GM18508 (cell line): ENCODE measurements around the gene SWI5.
"Not testable (repeated sequence)": the region's sequence is repeated elsewhere in the genome, so short reads cannot be mapped to it uniquely, and the experiment has no call there.

Experiments used
- ATAC-seq: cut with Tn5 transposase; IDR thresholded peaks from one replicate; pipeline ENCODE4 v1.9.1; 2021; ENCODE audit warnings: moderate number of reproducible peaks; ENCODE audit not compliant: insufficient read depth, unreplicated experiment

The SWI5 gene

DNA sequence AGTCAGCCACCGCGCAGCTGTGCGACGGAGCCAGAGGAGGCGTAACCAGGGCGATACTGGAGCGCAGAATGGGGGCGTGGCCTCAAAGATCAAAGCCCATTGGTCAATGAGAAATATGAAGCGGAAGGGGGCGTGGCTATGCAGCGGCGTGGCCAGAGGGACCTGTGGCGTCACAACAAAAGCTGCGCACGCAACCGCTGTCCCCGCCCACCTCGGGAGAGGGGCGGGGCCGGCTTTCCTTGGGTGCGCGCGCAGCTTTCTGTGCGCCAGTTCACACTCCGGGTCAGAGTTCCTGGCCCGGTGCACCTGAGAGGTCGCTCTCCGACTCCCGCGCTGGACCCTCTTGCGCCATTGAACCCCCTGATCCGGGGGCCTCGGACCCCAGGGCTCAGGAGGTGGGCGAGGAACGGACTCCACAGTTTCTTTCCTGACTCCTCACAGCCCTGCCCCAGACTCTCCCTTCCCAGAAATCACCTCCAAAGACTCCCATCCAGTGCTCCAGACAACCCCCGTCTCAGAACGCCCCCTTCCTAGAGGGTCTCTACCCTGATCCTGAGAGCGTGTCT, at the start of gene SWI5:
Gene SWI5 (plus strand): TSS at position 269 of the 566 bp plus-strand sequence.
- ATAC-seq: peak; percentile 79

GRCh38 chr9:128226412-128226801, 49.7 kb upstream of the SWI5 start:
- no peak for ATAC-seq

DNA sequence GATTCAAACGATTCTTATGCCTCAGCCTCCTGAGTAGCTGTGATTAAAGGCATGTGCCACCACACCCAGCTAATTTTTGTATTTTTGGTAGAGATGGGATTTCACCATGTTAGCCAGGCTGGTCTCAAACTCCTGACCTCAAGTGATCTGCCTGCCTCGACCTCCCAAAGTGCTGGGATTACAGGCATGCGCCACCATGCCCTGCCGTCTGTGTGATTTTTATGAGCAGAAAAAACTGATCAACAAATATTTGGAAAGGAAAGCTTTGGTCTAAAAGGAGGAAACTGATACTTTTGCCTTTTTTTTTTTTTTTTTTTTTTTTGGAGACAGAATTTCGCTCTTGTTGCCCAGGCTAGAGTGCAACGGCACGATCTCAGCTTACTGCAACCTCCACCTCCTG, 45.2 kb upstream of the SWI5 start:
- ATAC-seq: not testable (repeated sequence)

GRCh38 chr9:128231638-128232527, 44.2 kb upstream of the SWI5 start:
- no peak for ATAC-seq

- no peak for ATAC-seq
Observed at GRCh38 chr9:128232528-128233428, 43.3 kb upstream of the SWI5 start.

- no peak for ATAC-seq
Observed at GRCh38 chr9:128233817-128234406, 42.2 kb upstream of the SWI5 start.

DNA sequence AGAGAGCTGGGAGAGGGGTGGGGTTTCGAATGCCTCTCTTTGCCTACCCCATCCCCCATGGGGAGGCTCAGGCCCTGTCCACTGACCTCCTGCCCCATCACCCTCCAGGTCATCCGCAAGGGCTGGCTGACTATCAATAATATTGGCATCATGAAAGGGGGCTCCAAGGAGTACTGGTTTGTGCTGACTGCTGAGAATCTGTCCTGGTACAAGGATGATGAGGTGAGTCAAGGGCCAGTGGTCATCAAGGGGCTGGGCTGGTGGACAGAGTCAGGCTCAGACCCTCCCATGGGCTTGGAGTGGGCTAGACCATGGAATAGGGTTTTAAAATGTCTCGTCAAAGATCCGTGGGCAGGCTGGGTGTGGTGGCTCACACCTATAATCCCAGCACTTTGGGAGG, 34.0 kb upstream of the SWI5 start:
- no peak for ATAC-seq

DNA sequence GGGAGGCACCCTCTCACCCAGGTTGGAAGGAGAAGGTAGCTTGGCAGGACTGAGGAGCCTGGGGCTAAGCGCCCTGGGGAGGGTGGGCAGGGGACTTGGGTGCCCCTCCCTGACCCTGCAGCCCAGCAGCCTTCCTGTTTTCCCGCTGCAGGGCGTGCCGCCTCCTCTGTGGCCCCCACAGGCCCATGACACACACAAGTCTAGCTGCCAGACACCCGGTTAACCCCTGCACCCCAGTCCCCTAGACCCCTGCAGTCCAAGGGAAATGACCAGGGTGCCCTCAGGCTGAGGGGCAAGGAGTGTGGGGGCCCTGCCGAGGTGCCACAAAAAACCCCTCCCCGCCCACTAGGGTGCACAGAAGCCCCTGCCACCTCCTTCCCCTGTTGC, 33.3 kb upstream of the SWI5 start:
- ATAC-seq: no peak

DNA sequence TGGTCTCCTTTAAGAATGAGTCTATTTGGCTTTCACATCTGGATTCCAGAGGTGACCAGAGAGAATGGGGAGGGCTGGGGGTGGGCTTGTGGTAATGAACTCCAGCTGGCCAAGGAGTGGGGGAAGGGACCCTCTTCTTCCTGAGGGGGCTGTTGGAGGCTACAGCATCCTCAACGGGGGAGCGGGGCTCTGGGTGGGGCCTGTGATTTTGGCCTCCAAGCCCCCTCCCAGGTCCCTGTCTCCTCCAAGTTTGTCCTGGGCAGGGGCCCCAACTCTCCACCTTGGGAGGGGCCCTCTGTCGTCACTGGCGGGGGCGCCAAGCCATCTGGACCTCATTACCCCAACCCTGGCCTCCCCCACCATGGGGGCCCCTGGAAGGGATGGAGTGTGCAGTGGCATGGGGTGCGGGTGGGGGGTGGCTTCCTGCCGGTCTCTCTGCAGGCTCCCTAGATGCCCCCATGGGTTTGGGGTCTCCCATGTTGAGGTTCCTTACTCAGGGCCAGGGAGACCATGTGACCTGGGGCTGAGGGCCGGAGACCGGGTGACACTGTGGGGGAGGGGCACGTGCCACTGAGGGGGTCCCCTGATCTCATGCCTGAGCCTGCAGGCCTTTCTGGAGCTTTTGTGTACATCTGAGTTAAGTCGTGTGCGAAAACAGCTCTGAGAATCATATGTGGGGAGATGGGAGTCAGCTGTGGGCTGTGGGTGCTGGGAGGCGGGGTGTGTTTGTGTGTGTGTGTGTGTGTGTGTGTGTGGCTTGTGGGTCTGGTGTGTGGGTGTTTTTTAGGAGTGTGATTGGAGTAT, 32.7 kb upstream of the SWI5 start:
- no peak for ATAC-seq

- ATAC-seq: no peak
Observed at GRCh38 chr9:128244091-128244836, 31.8 kb upstream of the SWI5 start.

DNA sequence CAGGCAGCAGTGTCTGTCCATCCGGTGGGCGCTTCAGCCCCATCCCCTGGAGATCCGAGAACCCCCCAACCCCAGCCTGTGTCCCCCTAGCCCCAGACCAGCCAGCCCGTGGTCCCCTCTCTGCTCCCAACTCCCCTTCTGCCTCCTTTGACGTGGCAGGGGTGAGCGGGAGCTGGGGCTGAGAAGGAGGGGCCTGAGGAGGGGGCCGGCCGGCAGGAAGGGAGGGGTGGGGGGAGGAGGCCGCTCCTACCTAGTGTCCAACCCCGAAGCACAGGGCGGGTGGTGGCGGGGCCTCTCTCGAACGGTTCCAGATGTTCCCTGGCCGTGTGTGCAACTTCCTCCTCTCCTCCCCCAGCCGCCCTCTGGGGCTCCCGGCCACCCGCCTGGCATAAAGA, 31.2 kb upstream of the SWI5 start:
- no peak for ATAC-seq

- no peak for ATAC-seq
Observed at GRCh38 chr9:128245421-128246151, 30.5 kb upstream of the SWI5 start.

- ATAC-seq: no peak
Observed at GRCh38 chr9:128246471-128246870, 29.6 kb upstream of the SWI5 start.

- ATAC-seq: no peak
Observed at GRCh38 chr9:128247226-128247803, 28.8 kb upstream of the SWI5 start.

GRCh38 chr9:128249558-128249907, 26.5 kb upstream of the SWI5 start:
- ATAC-seq: no peak

GRCh38 chr9:128249908-128250838, 25.9 kb upstream of the SWI5 start:
- no peak for ATAC-seq
